Muscle layer of colon (tissue), 2 donors: Measurements from ENCODE around the gene TTC3.
"Not testable (repeated sequence)": the region's sequence is repeated elsewhere in the genome, so short reads cannot be mapped to it uniquely, and the experiment has no call there.

Source experiments
- H3K27ac ChIP-seq: one replicate; pipeline ENCODE4 v1.7.0; 2013; ENCODE audit warnings: low read depth, mild to moderate bottlenecking, low read length, moderate library complexity
- H3K27me3 ChIP-seq, 2 donors: one replicate each; pipeline ENCODE4 v1.7.0; 2013; ENCODE audit warnings: low read length in 2 of 2, mild to moderate bottlenecking in 2 of 2; ENCODE audit not compliant: insufficient read depth in 2 of 2, control insufficient read depth in 1 of 2
- H3K36me3 ChIP-seq: one replicate; pipeline ENCODE4 v1.7.0; 2013; ENCODE audit warnings: mild to moderate bottlenecking, low read length; ENCODE audit not compliant: insufficient read depth
- H3K4me1 ChIP-seq: one replicate; pipeline ENCODE4 v1.7.0; 2013; ENCODE audit warnings: mild to moderate bottlenecking, low read length; ENCODE audit not compliant: insufficient read depth
- H3K4me3 ChIP-seq, 2 donors: one replicate each; pipeline ENCODE4 v1.7.0; 2013; ENCODE audit warnings: low read length in 2 of 2, low read depth in 1 of 2, mild to moderate bottlenecking in 1 of 2, moderate library complexity in 1 of 2
- H3K9ac ChIP-seq: one replicate; pipeline ENCODE4 v1.7.0; 2013; ENCODE audit warnings: low read length
- H3K9me3 ChIP-seq: one replicate; pipeline ENCODE4 v1.7.0; 2013; ENCODE audit warnings: mild to moderate bottlenecking, low read length
- donor health status: abdominal sarcoma.
- donor health status: Adenocarcinoma of cecum.

Gene TTC3

DNA sequence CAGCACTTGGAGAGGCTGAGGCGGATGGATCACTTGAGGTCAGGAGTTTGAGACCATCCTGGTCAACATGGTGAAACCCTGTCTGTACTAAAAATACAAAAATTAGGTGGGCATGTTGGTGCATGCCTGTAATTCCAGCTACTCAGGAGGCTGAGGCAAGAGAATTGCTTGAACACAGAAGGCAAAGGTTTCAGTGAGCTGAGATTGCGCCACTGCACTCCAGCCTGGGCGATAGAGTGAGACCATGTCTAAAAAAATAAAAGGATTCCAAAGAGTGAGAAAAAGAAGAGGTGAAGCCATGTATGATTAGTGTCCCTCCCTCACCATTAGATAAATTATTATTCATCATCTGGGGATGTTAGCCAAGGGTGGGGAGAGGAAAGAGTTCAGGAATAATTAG, 29.7 kb downstream of the TTC3 start:
- not testable (repeated sequence) for H3K9ac ChIP-seq, H3K9me3 ChIP-seq, H3K27ac ChIP-seq, H3K4me3 ChIP-seq, H3K27me3 ChIP-seq, H3K4me1 ChIP-seq
- H3K36me3 ChIP-seq, result peaks cover 15% of the 10 kb centered on the region

DNA sequence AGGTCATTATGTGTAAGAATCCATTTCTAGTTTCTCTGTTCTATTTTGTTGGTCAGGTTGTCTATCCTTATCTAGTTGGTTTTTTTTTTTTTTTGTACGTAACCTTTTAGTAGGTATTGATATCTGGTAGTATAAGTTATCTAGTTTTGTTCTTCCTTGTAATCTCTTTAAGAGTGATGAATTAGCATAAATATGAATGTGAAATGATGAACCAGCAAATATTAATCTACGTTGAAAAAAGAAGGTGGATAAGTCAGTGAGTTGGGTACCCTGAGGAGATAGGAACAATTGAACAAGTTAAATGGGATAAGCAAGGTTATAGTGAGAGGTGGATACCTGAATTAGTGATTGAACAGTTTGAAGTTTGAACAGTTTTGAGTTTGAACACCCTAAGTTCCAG, 33.9 kb downstream of the TTC3 start:
- H3K36me3 ChIP-seq, result peaks cover 8% of the 10 kb centered on the region
- H3K9me3 ChIP-seq, result no peaks in the 10 kb centered on the region
- H3K4me3 ChIP-seq, result no peak overlapping the region
- no peak overlapping the region for H3K27ac ChIP-seq
- H3K9ac ChIP-seq, result no peak overlapping the region
- no peaks in the 10 kb centered on the region for H3K27me3 ChIP-seq
- H3K4me1 ChIP-seq, result no peaks in the 10 kb centered on the region

DNA sequence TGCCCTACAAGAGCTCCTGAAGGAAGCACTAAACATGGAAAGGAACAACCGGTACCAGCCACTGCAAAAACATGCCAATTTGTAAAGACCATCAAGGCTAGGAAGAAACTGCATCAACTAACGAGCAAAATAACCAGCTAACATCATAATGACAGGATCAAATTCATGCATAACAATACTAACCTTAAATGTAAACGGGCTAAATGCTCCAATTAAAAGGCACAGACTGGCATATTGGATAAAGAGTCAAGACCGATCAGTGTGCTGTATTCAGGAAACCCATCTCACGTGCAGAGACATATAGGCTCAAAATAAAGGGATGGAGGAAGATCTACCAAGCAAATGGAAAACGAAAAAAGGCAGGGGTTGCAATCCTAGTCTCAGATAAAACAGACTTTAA, 38.0 kb downstream of the TTC3 start:
- H3K27me3 ChIP-seq, H3K9me3 ChIP-seq, H3K9ac ChIP-seq: not testable (repeated sequence)

DNA sequence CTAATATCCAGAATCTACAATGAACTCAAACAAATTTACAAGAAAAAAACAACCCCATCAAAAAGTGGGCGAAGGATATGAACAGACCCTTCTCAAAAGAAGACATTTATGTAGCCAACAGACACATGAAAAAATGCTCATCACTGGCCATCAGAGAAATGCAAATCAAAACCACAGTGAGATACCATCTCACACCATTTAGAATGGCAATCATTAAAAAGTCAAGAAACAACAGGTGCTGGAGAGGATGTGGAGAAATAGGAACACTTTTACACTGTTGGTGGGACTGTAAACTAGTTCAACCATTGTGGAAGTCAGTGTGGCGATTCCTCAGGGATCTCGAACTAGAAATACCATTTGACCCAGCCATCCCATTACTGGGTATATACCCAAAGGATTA, 41.2 kb downstream of the TTC3 start:
- H3K4me3 ChIP-seq, result not testable (repeated sequence)

More for the DNA sequence above, 38.0 kb downstream of the TTC3 start:
- H3K4me1 ChIP-seq, H3K4me3 ChIP-seq, H3K27ac ChIP-seq, H3K36me3 ChIP-seq: not testable (repeated sequence)

DNA sequence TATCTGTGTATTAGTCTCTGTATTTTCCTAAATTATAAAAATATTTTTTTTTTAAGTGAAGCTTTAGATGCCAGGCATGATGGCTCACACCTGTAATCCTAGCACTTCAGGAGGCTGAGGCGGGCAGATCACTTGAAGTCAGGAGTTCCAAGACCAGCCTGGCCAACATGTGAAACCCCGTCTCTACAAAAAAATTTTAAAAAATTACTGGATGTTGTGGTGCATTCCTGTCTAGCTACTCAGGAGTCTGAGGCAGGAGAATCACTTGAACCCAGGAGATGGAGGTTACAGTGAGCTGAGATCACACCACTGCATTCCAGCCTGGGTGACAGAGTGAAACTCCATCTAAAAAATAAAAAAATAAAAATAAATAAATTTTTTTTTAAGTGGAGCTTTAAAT, 43.4 kb downstream of the TTC3 start:
- H3K9ac ChIP-seq, H3K27ac ChIP-seq, H3K9me3 ChIP-seq, H3K27me3 ChIP-seq, H3K36me3 ChIP-seq, H3K4me3 ChIP-seq, H3K4me1 ChIP-seq: not testable (repeated sequence)

More for the DNA sequence above, 41.2 kb downstream of the TTC3 start:
- H3K36me3 ChIP-seq, H3K9ac ChIP-seq, H3K9me3 ChIP-seq, H3K27me3 ChIP-seq, H3K4me1 ChIP-seq, H3K27ac ChIP-seq: not testable (repeated sequence)

DNA sequence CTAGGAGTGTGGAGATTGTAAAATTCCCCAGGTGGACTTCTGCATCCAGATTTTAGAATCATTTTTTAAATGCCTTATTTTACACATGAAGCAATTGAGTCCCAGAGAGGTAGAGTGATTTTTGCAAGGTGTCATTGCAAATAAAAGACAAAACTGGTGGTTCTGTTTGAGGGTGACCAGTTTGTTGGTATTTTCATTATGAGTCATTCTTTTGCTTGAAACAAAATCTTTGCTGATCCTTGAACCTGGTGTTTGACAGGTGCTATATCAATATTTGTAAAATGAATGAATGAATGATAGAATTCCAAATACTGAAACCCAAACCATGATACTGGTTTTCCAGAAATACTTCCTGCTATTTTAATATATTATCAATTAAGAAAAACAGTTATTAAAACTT, 44.1 kb downstream of the TTC3 start:
- Histone ChIP-seq H3K27ac (no peak overlapping the region), H3K4me1 (no peaks in the 10 kb centered on the region), H3K4me3 (no peak overlapping the region), H3K27me3 (no peaks in the 10 kb centered on the region), H3K9ac (no peak overlapping the region), H3K9me3 (no peaks in the 10 kb centered on the region), H3K36me3 (no peaks in the 10 kb centered on the region)

DNA sequence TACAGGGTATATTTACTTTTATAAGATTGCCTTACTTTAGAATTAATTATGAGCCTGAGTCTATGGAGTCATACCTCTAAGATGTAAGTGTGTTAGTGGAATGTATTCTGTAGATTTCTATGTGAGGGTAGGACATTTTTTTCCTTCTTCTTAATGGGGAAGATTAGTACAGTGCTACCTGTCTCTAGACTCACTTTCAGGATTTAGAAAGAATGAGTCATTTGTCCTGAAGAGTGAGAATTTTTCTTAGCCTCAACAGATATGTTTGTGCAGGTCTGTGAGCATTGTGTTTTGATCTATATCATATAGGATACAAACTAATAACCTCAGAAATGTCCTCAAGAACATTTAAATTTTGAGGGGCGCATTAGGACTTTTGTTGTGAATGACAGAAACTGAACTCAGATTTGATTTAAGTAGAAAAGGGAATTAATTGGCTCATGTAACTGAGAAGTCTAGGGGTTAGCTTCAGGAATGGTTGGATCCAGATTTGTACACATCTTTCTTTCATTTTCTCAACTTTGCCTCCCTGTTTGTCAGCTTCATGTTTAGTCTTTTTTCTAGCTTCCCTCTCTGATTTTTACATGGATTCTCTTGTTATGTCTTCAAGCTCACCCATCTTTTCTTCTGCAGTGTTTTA, 45.3 kb downstream of the TTC3 start:
- H3K4me3 ChIP-seq, result no peak overlapping the region
- H3K27me3 ChIP-seq, result no peaks in the 10 kb centered on the region
- H3K27ac ChIP-seq, result no peak overlapping the region
- peaks cover 5% of the 10 kb centered on the region for H3K36me3 ChIP-seq
- H3K9me3 ChIP-seq, result no peaks in the 10 kb centered on the region
- H3K9ac ChIP-seq, result no peak overlapping the region
- no peaks in the 10 kb centered on the region for H3K4me1 ChIP-seq

DNA sequence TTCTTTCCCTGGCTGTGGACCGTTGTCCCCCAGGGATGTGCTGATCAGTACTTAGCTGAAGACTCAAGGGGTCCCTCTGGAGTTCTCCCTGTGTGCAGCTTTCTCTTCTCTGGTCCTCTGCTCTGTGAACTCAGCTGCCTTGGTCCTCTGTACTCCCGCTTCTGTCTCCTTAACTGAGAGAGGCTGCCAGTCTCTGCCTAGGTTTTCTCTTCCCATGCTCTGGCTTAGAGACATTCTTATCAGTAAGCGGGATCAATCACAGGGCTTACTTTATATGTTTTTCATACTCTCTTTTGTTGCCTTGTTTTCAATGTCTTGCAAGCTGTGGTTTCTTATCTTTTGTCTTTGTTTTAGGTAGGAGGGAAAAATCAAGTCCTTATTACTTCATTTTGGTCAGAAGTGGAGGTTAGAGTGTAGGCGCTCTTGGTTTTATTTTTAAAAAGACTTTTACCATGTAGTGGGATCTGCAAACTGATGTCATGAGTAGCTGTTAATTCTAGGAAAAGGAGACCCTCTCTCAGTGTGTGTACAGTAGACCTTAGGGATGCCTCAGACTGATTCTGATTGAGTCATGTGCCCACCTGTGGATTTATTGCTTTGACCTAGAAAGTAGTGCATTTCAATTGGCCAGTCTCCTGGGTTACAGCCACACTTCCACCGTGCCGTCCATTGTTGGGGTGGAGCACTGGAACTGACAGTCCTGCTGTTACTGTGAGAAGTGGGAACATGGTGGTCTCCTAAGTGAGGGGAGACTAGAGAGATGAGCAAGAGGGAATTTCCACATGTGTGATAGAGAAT, 46.6 kb downstream of the TTC3 start:
- Histone ChIP-seq H3K9ac (no peak overlapping the region), H3K4me3 (no peak overlapping the region), H3K4me1 (no peaks in the 10 kb centered on the region), H3K27me3 (no peaks in the 10 kb centered on the region), H3K36me3 (peaks cover 5% of the 10 kb centered on the region), H3K9me3 (no peaks in the 10 kb centered on the region), H3K27ac (no peak overlapping the region)

DNA sequence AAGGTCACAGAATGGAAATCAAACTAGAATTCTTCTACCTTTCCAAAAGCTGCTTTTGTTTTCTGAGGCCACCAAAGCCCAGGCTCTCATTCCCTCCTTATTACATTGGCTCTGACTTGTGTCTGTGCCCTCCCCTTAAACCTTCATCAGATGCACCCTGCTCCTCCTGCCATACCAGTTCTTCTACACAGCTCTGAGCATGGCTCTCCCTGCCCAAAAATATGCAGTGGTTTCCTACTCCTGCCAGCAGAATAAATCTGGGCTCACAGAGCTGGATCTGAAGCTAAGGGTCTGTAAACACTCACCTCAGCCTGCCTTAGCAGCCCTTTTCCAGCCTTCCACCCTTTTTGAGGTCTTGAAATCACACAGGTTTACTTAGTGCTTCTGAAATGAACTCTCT, 55.0 kb downstream of the TTC3 start:
- H3K27ac ChIP-seq, result no peak overlapping the region
- H3K36me3 ChIP-seq, result peaks cover 46% of the 10 kb centered on the region
- H3K4me1 ChIP-seq, result no peaks in the 10 kb centered on the region

DNA sequence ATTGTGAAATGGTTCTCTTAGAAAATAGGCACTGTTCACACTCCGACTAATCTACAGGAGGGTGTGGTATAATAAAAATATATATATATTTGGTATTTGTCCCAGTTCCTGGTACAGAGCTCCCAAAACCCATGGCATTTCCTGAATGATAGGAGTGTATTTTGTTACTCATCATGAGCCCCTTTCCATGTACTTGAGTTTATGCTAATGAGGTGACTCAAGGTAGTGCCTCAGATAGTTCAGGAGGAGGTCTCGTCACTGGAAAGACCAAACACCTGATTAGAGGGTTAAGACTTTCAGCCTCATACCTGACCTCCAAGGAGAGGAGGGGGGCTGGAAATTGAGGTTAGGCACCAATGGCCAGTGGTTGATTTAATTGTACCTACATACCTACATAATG, 57.9 kb downstream of the TTC3 start:
- peaks cover 60% of the 10 kb centered on the region for H3K36me3 ChIP-seq
- H3K4me1 ChIP-seq, result no peaks in the 10 kb centered on the region
- H3K9me3 ChIP-seq, result no peaks in the 10 kb centered on the region
- no peak overlapping the region for H3K4me3 ChIP-seq
- H3K27me3 ChIP-seq, result no peaks in the 10 kb centered on the region
- H3K9ac ChIP-seq, result no peak overlapping the region
- no peak overlapping the region for H3K27ac ChIP-seq

More for the DNA sequence above, 55.0 kb downstream of the TTC3 start:
- Histone ChIP-seq H3K9me3 (no peaks in the 10 kb centered on the region), H3K27me3 (no peaks in the 10 kb centered on the region), H3K4me3 (no peak overlapping the region), H3K9ac (no peak overlapping the region)

DNA sequence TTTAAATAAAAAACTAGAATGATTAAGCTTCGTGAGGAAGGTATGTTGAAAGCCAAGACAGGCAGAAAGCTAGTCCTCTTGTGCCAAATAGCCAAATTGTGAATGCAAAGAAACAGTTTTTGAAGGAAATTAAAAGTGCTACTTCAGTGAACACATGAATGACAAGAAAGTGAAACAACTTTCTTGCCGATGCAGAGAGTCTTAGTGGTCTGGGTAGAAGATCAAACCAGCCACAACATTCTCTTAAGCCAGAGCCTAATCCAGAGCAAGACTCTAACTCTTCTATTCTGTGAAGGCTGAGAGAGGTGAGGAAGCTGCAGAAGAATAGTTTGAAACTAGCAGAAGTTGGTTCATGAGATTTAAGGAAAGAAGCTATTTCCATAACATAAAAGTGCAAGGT, 63.2 kb downstream of the TTC3 start:
- Histone ChIP-seq H3K36me3 (peaks cover 48% of the 10 kb centered on the region), H3K27ac (no peak overlapping the region), H3K4me1 (no peaks in the 10 kb centered on the region), H3K4me3 (no peak overlapping the region), H3K27me3 (no peaks in the 10 kb centered on the region), H3K9ac (no peak overlapping the region), H3K9me3 (no peaks in the 10 kb centered on the region)

DNA sequence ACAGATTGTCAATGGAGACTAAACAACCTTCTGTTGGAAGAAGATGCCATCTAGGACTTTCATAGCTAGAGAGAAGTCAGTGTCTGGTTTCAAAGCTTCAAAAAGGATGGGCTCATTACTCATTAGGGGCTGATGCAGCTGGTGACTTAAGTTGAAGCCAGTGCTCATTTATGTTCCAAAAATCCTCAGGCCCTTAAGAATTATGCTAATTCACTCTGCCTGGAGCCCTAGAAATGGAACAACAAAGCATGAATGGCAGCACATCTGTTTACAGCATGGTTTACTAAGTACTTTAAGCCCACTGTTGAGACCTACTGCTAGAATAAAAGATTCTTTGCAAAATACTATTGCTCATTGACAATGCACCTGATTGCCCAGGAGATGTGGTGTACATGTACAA, 63.7 kb downstream of the TTC3 start:
- H3K27ac ChIP-seq, result no peak overlapping the region
- H3K27me3 ChIP-seq, result no peaks in the 10 kb centered on the region
- H3K36me3 ChIP-seq, result peaks cover 48% of the 10 kb centered on the region
- no peak overlapping the region for H3K4me3 ChIP-seq
- no peak overlapping the region for H3K9ac ChIP-seq
- H3K4me1 ChIP-seq, result no peaks in the 10 kb centered on the region
- no peaks in the 10 kb centered on the region for H3K9me3 ChIP-seq
